DND-41 (cell line): ENCODE results near the gene GUCY2F.

Experiments used
- ATAC-seq: fragments of 200-7000 bp; cut with Tn5 transposase; 3 replicates; pipeline ENCODE4 v1.9.1; 2021; ENCODE audit warnings: low read depth; ENCODE audit not compliant: insufficient read depth
- DNase-seq: peaks from one replicate; pipeline ENCODE4 v3.0.0-alpha.2; 2020
- H2AFZ ChIP-seq: 2 replicates; pipeline ENCODE4 v1.6.0; 2012; ENCODE audit warnings: low read depth, low read length
- H3K27ac ChIP-seq: 2 replicates; pipeline ENCODE4 v1.5.1; 2012; ENCODE audit warnings: low read length, inconsistent platforms
- H3K27me3 ChIP-seq: fragments of 200-600 bp; sonication (generic); 2 replicates; pipeline ENCODE4 v1.6.0; 2012; ENCODE audit warnings: low read length, mild to moderate bottlenecking, inconsistent platforms; ENCODE audit not compliant: insufficient read depth, poor library complexity
- H3K36me3 ChIP-seq: 2 replicates; pipeline ENCODE4 v1.5.1; 2012; ENCODE audit warnings: low read length, inconsistent platforms; ENCODE audit not compliant: insufficient read depth
- H3K4me1 ChIP-seq: 2 replicates; pipeline ENCODE4 v1.5.1; 2012; ENCODE audit warnings: mild to moderate bottlenecking, low read length; ENCODE audit not compliant: insufficient read depth
- H3K4me2 ChIP-seq: 2 replicates; pipeline ENCODE4 v1.6.0; 2012; ENCODE audit warnings: mild to moderate bottlenecking, moderate library complexity, low read length, inconsistent platforms; ENCODE audit not compliant: insufficient read depth
- H3K4me3 ChIP-seq, 2 experiments: fragments of 200-600 bp in 1 of 2; shearing (Covaris generic) in 1 of 2; 2 replicates each; pipeline ENCODE4 v1.5.1; 2012 to 2016; ENCODE audit warnings: inconsistent platforms in 2 of 2, low read length in 2 of 2, mild to moderate bottlenecking in 2 of 2, low read depth in 1 of 2, moderate library complexity in 1 of 2
- H3K79me2 ChIP-seq: 2 replicates; pipeline ENCODE4 v1.6.0; 2012; ENCODE audit warnings: low read length, inconsistent platforms; ENCODE audit not compliant: insufficient read depth
- H3K9ac ChIP-seq: 2 replicates; pipeline ENCODE4 v1.6.0; 2012; ENCODE audit warnings: low read depth, mild to moderate bottlenecking, inconsistent platforms, low read length, moderate library complexity
- H3K9me3 ChIP-seq: 2 replicates; pipeline ENCODE4 v1.5.1; 2012; ENCODE audit warnings: low read length, moderate library complexity, mild to moderate bottlenecking, inconsistent platforms; ENCODE audit not compliant: insufficient read depth, severe bottlenecking
- H4K20me1 ChIP-seq: 2 replicates; pipeline ENCODE4 v1.6.0; 2012; ENCODE audit warnings: low read length; ENCODE audit not compliant: insufficient read depth
- EZH2 ChIP-seq: IDR thresholded peaks from 3 replicates; pipeline ENCODE4 v1.6.1; 2012; ENCODE audit warnings: borderline replicate concordance, low read depth, mild to moderate bottlenecking, moderate library complexity, low read length, inconsistent platforms; ENCODE audit not compliant: severe bottlenecking
- TF ChIP-seq, protein P1 (sequence below): IDR thresholded peaks from 2 replicates; pipeline ENCODE4 v1.5.1; 2012; ENCODE audit warnings: borderline replicate concordance, low read length, moderate library complexity, mild to moderate bottlenecking; ENCODE audit not compliant: poor library complexity, severe bottlenecking; ENCODE audit errors: extremely low read depth

Gene GUCY2F

DNA sequence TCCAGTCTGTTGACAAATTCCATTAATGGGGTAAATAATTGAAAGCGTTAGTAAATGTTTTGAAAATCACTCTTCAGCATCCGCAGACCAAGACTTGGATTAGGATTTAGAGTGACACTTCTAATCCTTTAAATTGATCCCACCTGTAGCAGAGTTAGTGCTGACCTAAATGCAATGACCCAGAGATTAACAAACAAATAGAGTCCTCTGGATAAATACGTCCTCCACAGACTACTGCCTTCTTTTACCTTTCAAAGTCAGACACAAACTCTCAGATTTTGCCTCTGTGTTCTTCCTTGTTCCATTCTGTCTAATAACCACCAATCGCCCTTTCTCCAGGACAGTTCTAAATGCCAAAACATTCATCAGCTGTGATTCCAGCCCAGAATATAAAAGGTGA, at the start of gene GUCY2F:
TSS of gene GUCY2F (minus strand) at position 101 of the 400 bp plus-strand sequence. CDS start 6,150 bp downstream, outside the sequence.
- Histone ChIP-seq H2AFZ (no peak within 1 kb of the TSS), H3K4me3 (no peak within 1 kb of the TSS), H3K27ac (no peak within 1 kb of the TSS), H3K36me3 (no peaks in the 10 kb centered on the region), H3K79me2 (no peaks in the 10 kb centered on the region), H3K9ac (no peak within 1 kb of the TSS), H3K4me2 (no peak within 1 kb of the TSS), H3K27me3 (no peaks in the 10 kb centered on the region), H3K4me1 (no peaks in the 10 kb centered on the region), H3K9me3 (no peaks in the 10 kb centered on the region), H4K20me1 (no peaks in the 10 kb centered on the region)
- ATAC-seq, result no peak
- TF ChIP-seq EZH2, result no peak
- DNase-seq, result no peak

DNA sequence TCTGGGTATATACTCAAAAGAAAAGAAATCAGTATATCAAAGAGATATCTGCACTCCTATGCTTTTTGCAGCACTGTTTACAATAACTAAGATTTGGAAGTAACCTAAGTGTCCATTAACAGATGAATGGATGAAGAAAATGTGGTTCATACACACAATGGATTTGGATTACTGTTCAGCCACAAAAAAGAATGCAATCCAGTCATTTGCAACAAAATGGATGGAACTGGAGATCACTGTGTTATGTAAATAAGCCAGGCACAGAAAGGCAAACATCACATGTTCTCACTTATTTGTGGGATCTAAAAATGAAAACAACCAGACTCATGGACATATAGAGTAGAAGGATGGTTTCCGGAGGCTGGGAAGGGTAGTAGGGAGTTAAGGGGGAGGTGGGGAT, 37.1 kb upstream of the GUCY2F start:
- H3K79me2 ChIP-seq, result no peaks in the 10 kb centered on the region
- no peak overlapping the region for H3K27ac ChIP-seq
- H4K20me1 ChIP-seq, result no peaks in the 10 kb centered on the region
- ATAC-seq, result no peak
- H3K4me1 ChIP-seq, result no peaks in the 10 kb centered on the region
- H3K4me3 ChIP-seq, result no peak overlapping the region
- no peak overlapping the region for H3K4me2 ChIP-seq
- no peaks in the 10 kb centered on the region for H3K9me3 ChIP-seq
- H3K9ac ChIP-seq, result no peak overlapping the region
- no peak for DNase-seq
- TF ChIP-seq, protein P1, sequence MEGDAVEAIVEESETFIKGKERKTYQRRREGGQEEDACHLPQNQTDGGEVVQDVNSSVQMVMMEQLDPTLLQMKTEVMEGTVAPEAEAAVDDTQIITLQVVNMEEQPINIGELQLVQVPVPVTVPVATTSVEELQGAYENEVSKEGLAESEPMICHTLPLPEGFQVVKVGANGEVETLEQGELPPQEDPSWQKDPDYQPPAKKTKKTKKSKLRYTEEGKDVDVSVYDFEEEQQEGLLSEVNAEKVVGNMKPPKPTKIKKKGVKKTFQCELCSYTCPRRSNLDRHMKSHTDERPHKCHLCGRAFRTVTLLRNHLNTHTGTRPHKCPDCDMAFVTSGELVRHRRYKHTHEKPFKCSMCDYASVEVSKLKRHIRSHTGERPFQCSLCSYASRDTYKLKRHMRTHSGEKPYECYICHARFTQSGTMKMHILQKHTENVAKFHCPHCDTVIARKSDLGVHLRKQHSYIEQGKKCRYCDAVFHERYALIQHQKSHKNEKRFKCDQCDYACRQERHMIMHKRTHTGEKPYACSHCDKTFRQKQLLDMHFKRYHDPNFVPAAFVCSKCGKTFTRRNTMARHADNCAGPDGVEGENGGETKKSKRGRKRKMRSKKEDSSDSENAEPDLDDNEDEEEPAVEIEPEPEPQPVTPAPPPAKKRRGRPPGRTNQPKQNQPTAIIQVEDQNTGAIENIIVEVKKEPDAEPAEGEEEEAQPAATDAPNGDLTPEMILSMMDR, result no peak
- TF ChIP-seq EZH2, result no peak
- H3K27me3 ChIP-seq, result no peaks in the 10 kb centered on the region
- H2AFZ ChIP-seq, result no peak overlapping the region
- H3K36me3 ChIP-seq, result no peaks in the 10 kb centered on the region

DNA sequence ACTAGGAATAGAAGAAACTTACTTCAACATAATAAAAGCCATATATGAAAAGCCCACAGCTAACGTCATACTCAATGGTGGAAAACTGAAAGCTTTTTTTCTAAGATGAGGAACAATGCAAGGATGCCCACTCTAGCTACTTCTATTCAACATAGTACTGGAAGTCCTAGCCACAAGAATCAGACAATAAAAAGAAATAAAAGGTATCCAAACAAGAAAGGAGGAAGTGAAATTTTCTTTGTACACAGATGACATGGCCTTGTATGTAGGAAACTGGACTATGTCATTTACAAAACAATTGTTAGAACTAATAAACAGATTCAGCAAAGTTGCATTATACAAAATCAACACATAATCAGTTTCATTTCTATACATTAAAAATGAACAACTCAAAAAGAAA, 29.2 kb upstream of the GUCY2F start:
- Histone ChIP-seq H3K79me2 (no peaks in the 10 kb centered on the region), H3K9me3 (no peaks in the 10 kb centered on the region), H3K27me3 (no peaks in the 10 kb centered on the region), H4K20me1 (no peaks in the 10 kb centered on the region), H3K4me2 (no peak overlapping the region), H3K4me1 (no peaks in the 10 kb centered on the region), H3K4me3 (no peak overlapping the region), H3K27ac (no peak overlapping the region), H2AFZ (no peak overlapping the region), H3K36me3 (no peaks in the 10 kb centered on the region), H3K9ac (no peak overlapping the region)
- TF ChIP-seq, protein P1, result no peak
- no peak for TF ChIP-seq EZH2
- no peak for DNase-seq
- ATAC-seq, result no peak

DNA sequence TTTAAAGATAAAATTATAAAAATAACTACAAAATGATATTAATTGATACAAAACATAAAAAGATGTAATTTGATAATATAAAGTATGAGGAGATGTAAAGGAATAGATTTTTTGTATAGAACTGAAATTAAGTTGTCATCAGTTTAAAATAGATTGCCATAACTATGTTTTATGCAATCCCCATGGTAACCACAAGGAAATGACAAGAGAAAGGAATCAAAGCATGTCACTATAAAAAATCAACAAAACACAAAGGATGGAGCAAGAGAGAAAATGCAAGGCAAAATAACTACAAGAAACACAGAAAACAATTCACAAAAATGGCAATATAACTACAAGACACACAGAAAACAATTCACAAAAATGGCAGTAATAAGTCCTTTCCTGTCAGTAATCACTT, 27.0 kb upstream of the GUCY2F start:
- Histone ChIP-seq H3K36me3 (no peaks in the 10 kb centered on the region), H4K20me1 (no peaks in the 10 kb centered on the region), H3K9ac (no peak overlapping the region), H3K27ac (no peak overlapping the region), H3K4me2 (no peak overlapping the region), H2AFZ (no peak overlapping the region), H3K4me3 (no peak overlapping the region), H3K27me3 (no peaks in the 10 kb centered on the region), H3K4me1 (no peaks in the 10 kb centered on the region), H3K9me3 (no peaks in the 10 kb centered on the region), H3K79me2 (no peaks in the 10 kb centered on the region)
- ATAC-seq (no peak), DNase-seq (no peak)
- no peak for TF ChIP-seq EZH2
- TF ChIP-seq, protein P1, result no peak
